ENCODE results near the gene UBE2D4. TPM values are rescaled to one million over a fixed set of nuclear protein-coding genes. Genes with fewer than 3 reads are reported as not detected.

Gene UBE2D4
- total RNA-seq, 1 donor from 2014 or later = 25.5 TPM

- Histone ChIP-seq H3K4me3 (no peak overlapping the region), H3K27ac (no peak overlapping the region), H3K9me3 (no peaks in the 10 kb centered on the region), H3K4me1 (no peaks in the 10 kb centered on the region), H3K27me3 (no peaks in the 10 kb centered on the region), H3K36me3 (no peaks in the 10 kb centered on the region)
- no peak for DNase-seq (ENCODE audit: extremely low spot score in 2 of 2)
- TF ChIP-seq CTCF (IDR thresholded peaks at IDR 0.05) (no peak), POLR2AphosphoS5 (IDR thresholded peaks at IDR 0.05; ENCODE audit: insufficient read depth in 1 of 2, low read depth in 1 of 2) (no peak), POLR2A (IDR thresholded peaks at IDR 0.05) (no peak)
- intact Hi-C loops (cut with DNase I) = no loop called here
Measured at GRCh38 chr7:43931346-43931745, 5.1 kb downstream of the UBE2D4 start.

- no peak overlapping the region for H3K27ac ChIP-seq
- intact Hi-C loops (cut with DNase I) = no loop called here
- H3K9me3 ChIP-seq = no peaks in the 10 kb centered on the region
- no peak for TF ChIP-seq POLR2AphosphoS5 (IDR thresholded peaks at IDR 0.05; ENCODE audit: insufficient read depth in 1 of 2, low read depth in 1 of 2)
- no peak for TF ChIP-seq CTCF (IDR thresholded peaks at IDR 0.05)
- TF ChIP-seq POLR2A (IDR thresholded peaks at IDR 0.05) = no peak
- H3K27me3 ChIP-seq = no peaks in the 10 kb centered on the region
- H3K36me3 ChIP-seq = no peaks in the 10 kb centered on the region
- H3K4me1 ChIP-seq = no peaks in the 10 kb centered on the region
- H3K4me3 ChIP-seq = no peak overlapping the region
- no peak for DNase-seq (ENCODE audit: extremely low spot score in 2 of 2)
Measured at GRCh38 chr7:43933902-43934560, 7.8 kb downstream of the UBE2D4 start.

- H3K4me3 ChIP-seq = no peak overlapping the region
- H3K9me3 ChIP-seq = no peaks in the 10 kb centered on the region
- no peaks in the 10 kb centered on the region for H3K36me3 ChIP-seq
- no peak for DNase-seq (ENCODE audit: extremely low spot score in 2 of 2)
- H3K27me3 ChIP-seq = no peaks in the 10 kb centered on the region
- no peak overlapping the region for H3K27ac ChIP-seq
- no peak for TF ChIP-seq POLR2A (IDR thresholded peaks at IDR 0.05)
- no peak for TF ChIP-seq POLR2AphosphoS5 (IDR thresholded peaks at IDR 0.05; ENCODE audit: insufficient read depth in 1 of 2, low read depth in 1 of 2)
- TF ChIP-seq CTCF (IDR thresholded peaks at IDR 0.05) = no peak
- no peaks in the 10 kb centered on the region for H3K4me1 ChIP-seq
- intact Hi-C loops (cut with DNase I) = no loop called here
Measured at GRCh38 chr7:43937444-43937843, 11.2 kb downstream of the UBE2D4 start.

GRCh38 chr7:43938892-43939482, 12.8 kb downstream of the UBE2D4 start:
- intact Hi-C loops (cut with DNase I) = no loop called here
- DNase-seq (ENCODE audit: extremely low spot score in 2 of 2) = no peak
- Histone ChIP-seq H3K4me3 (no peak overlapping the region), H3K9me3 (no peaks in the 10 kb centered on the region), H3K36me3 (no peaks in the 10 kb centered on the region), H3K4me1 (no peaks in the 10 kb centered on the region), H3K27me3 (no peaks in the 10 kb centered on the region), H3K27ac (no peak overlapping the region)
- TF ChIP-seq POLR2A (IDR thresholded peaks at IDR 0.05) (no peak), POLR2AphosphoS5 (IDR thresholded peaks at IDR 0.05; ENCODE audit: insufficient read depth in 1 of 2, low read depth in 1 of 2) (no peak), CTCF (IDR thresholded peaks at IDR 0.05) (no peak)

- Histone ChIP-seq H3K27ac (no peak overlapping the region), H3K27me3 (no peaks in the 10 kb centered on the region), H3K36me3 (no peaks in the 10 kb centered on the region), H3K4me3 (no peak overlapping the region), H3K9me3 (no peaks in the 10 kb centered on the region), H3K4me1 (no peaks in the 10 kb centered on the region)
- TF ChIP-seq POLR2A (IDR thresholded peaks at IDR 0.05) (no peak), POLR2AphosphoS5 (IDR thresholded peaks at IDR 0.05; ENCODE audit: insufficient read depth in 1 of 2, low read depth in 1 of 2) (no peak), CTCF (IDR thresholded peaks at IDR 0.05) (no peak)
- DNase-seq (ENCODE audit: extremely low spot score in 2 of 2) = no peak
- intact Hi-C loops (cut with DNase I) = no loop called here
Measured at GRCh38 chr7:43942250-43942649, 16.0 kb downstream of the UBE2D4 start.
